IMR-90 (cell line): ENCODE measurements around the gene TRPC4. TPM values are rescaled to one million over a fixed set of nuclear protein-coding genes. Genes with fewer than 3 reads are reported as not detected.
"Not testable (repeated sequence)": the region's sequence is repeated elsewhere in the genome, so short reads cannot be mapped to it uniquely, and the experiment has no call there.

Experiments used
- ATAC-seq: fragments of 200-7000 bp; cut with Tn5 transposase; 2 replicates; pipeline ENCODE4 v1.9.1; 2020; ENCODE audit warnings: low read depth, mild to moderate bottlenecking, moderate library complexity
- BruUV-seq: library from RNA; stranded (reverse); fragments of 400-500 nt; replicated peaks from 2 replicates; lab custom pipeline; 2021; lab: Mats Ljungman, UMichigan
- CTCF ChIA-PET: fragments of 300-600 bp; formaldehyde crosslinking; extraction: SDS; loops from one replicate; lab custom pipeline; 2021; ENCODE audit warnings: antibody characterized with exemption; lab: Yijun Ruan, JAX
- POLR2A ChIA-PET: fragments of 300-600 bp; sonication (Branson Sonifier 250); formaldehyde crosslinking; loops from one replicate; lab custom pipeline; 2022; ENCODE audit warnings: antibody characterized with exemption; ENCODE audit not compliant: unreplicated experiment; lab: Charles Lee
- DNase-seq: peaks from one replicate; pipeline ENCODE4 v3.0.0; 2013
- H2AFZ ChIP-seq: replicated peaks from 2 replicates; pipeline ENCODE3; 2013; ENCODE audit warnings: low read length, mild to moderate bottlenecking; ENCODE audit not compliant: poor library complexity
- H2AK5ac ChIP-seq: 2 replicates; pipeline ENCODE4 v1.6.1; 2013; ENCODE audit warnings: low read depth, low read length, inconsistent platforms
- H2AK9ac ChIP-seq: replicated peaks from 2 replicates; pipeline ENCODE3; 2013; ENCODE audit warnings: mild to moderate bottlenecking, low read depth, low read length, moderate library complexity; ENCODE audit not compliant: poor library complexity
- H2BK120ac ChIP-seq: 2 replicates; pipeline ENCODE4 v1.6.1; 2013; ENCODE audit warnings: low read depth, low read length, inconsistent platforms
- H2BK15ac ChIP-seq: 3 replicates; pipeline ENCODE4 v1.6.1; 2013; ENCODE audit warnings: low read depth, low read length, inconsistent platforms
- H2BK20ac ChIP-seq: 2 replicates; pipeline ENCODE4 v1.6.1; 2013; ENCODE audit warnings: low read depth, mild to moderate bottlenecking, inconsistent platforms, low read length, moderate library complexity
- H2BK5ac ChIP-seq: 2 replicates; pipeline ENCODE4 v1.6.1; 2013; ENCODE audit warnings: mild to moderate bottlenecking, low read depth, low read length, inconsistent platforms; ENCODE audit not compliant: poor library complexity, severe bottlenecking
- H3K14ac ChIP-seq: replicated peaks from 2 replicates; pipeline ENCODE4 v1.6.1; 2013; ENCODE audit warnings: low read depth, low read length, inconsistent platforms
- H3K18ac ChIP-seq: 2 replicates; pipeline ENCODE4 v1.6.1; 2013; ENCODE audit warnings: low read depth, low read length, control low read depth
- H3K23ac ChIP-seq: 2 replicates; pipeline ENCODE4 v1.6.1; 2013; ENCODE audit warnings: low read depth, low read length, inconsistent platforms
- H3K27ac ChIP-seq: 2 replicates; pipeline ENCODE4 v1.5.1; 2013; ENCODE audit warnings: mild to moderate bottlenecking, control low read depth, low read length; ENCODE audit not compliant: insufficient read depth
- H3K27me3 ChIP-seq: 2 replicates; pipeline ENCODE4 v1.6.1; 2013; ENCODE audit warnings: low read length; ENCODE audit not compliant: control insufficient read depth, insufficient read depth
- H3K36me3 ChIP-seq: 2 replicates; pipeline ENCODE4 v1.6.1; 2013; ENCODE audit warnings: low read length, mixed read lengths; ENCODE audit not compliant: control insufficient read depth, insufficient read depth
- H3K4ac ChIP-seq: 2 replicates; pipeline ENCODE4 v1.6.1; 2013; ENCODE audit warnings: low read depth, low read length, inconsistent platforms
- H3K4me1 ChIP-seq: 2 replicates; pipeline ENCODE4 v1.6.1; 2013; ENCODE audit warnings: low read length, mixed read lengths; ENCODE audit not compliant: control insufficient read depth, insufficient read depth
- H3K4me2 ChIP-seq: 2 replicates; pipeline ENCODE4 v1.6.1; 2013; ENCODE audit warnings: low read depth, mild to moderate bottlenecking, control low read depth, low read length, moderate library complexity
- H3K4me3 ChIP-seq: 2 replicates; pipeline ENCODE4 v1.5.1; 2013; ENCODE audit warnings: low read depth, mild to moderate bottlenecking, control low read depth, low read length, moderate library complexity; ENCODE audit not compliant: insufficient read depth
- H3K56ac ChIP-seq: 2 replicates; pipeline ENCODE4 v1.6.1; 2013; ENCODE audit warnings: low read length, inconsistent platforms; ENCODE audit not compliant: insufficient read depth; ENCODE audit errors: extremely low read depth
- H3K79me1 ChIP-seq, 2 experiments: 2 replicates each; pipeline ENCODE4 v1.6.1; 2013; ENCODE audit warnings: low read length in 2 of 2, inconsistent platforms in 1 of 2, low read depth in 1 of 2
- H3K9ac ChIP-seq: 2 replicates; pipeline ENCODE4 v1.6.1; 2013; ENCODE audit warnings: low read depth, low read length, control low read depth
- H3K9me1 ChIP-seq: 2 replicates; pipeline ENCODE4 v1.6.1; 2013; ENCODE audit warnings: low read length, inconsistent platforms; ENCODE audit not compliant: insufficient read depth
- H3K9me3 ChIP-seq: 2 replicates; pipeline ENCODE4 v1.6.1; 2013; ENCODE audit warnings: low read length; ENCODE audit not compliant: control insufficient read depth, insufficient read depth
- H4K20me1 ChIP-seq: 2 replicates; pipeline ENCODE4 v1.6.1; 2013; ENCODE audit warnings: low read length, inconsistent platforms; ENCODE audit not compliant: insufficient read depth
- H4K5ac ChIP-seq: 2 replicates; pipeline ENCODE4 v1.6.1; 2013; ENCODE audit warnings: mild to moderate bottlenecking, low read depth, low read length, control low read depth
- H4K8ac ChIP-seq, 2 experiments: 2 replicates each; pipeline ENCODE4 v1.6.1; 2013; ENCODE audit warnings: low read depth in 2 of 2, low read length in 2 of 2, control low read depth in 1 of 2, inconsistent platforms in 1 of 2
- H4K91ac ChIP-seq: 2 replicates; pipeline ENCODE4 v1.6.1; 2013; ENCODE audit warnings: low read depth, low read length, inconsistent platforms; ENCODE audit not compliant: insufficient read depth
- WGBS, 2 experiments: methylation state at CpG; one replicate each; pipeline versions ENCODE4 v1.1.5 to v1.1.7; 2013; ENCODE audit warnings: missing lambda C conversion rate in 2 of 2; ENCODE audit not compliant: insufficient read length in 1 of 2; ENCODE audit errors: extremely low coverage in 2 of 2; 5-methylcytosine and 5-hydroxymethylcytosine counted together
- dilution Hi-C: fragments of 300-500 bp; cut with HindIII; formaldehyde crosslinking; loops from one replicate; pipeline ENCODE4 v1.14.3; 2018; ENCODE audit warnings: low sequenced_read_pairs; ENCODE audit not compliant: unreplicated experiment
- in situ Hi-C: fragments of 300-500 bp; cut with MboI; formaldehyde crosslinking; loops from 3 replicates; pipeline ENCODE4 v1.14.3; 2019; ENCODE audit warnings: low sequenced_read_pairs, inconsistent platforms, mixed read lengths
- intact Hi-C: fragments of 100-400 bp; cut with micrococcal nuclease; formaldehyde crosslinking; loops from 2 replicates; pipeline ENCODE4 v1.10.0; 2022
- polyA plus RNA-seq, 3 experiments: library from polyadenylated mRNA; depleted of rRNA; stranded (reverse); fragments of >200 nt; gene quantifications; 2 replicates each; pipeline ENCODE4 v1.2.3, GENCODE V29; 2012; ENCODE audit warnings: low replicate concordance in 1 of 3
- total RNA-seq: library from RNA; depleted of rRNA; stranded (reverse); fragments of >200 nt; gene quantifications from 2 replicates; pipeline ENCODE4 v1.2.3, GENCODE V29; 2012

Gene TRPC4
- total and polyA plus RNA-seq, 2 of the 4 experiments (the other 2 are of a cell fraction), result 1.9 to 5.2 TPM

DNA sequence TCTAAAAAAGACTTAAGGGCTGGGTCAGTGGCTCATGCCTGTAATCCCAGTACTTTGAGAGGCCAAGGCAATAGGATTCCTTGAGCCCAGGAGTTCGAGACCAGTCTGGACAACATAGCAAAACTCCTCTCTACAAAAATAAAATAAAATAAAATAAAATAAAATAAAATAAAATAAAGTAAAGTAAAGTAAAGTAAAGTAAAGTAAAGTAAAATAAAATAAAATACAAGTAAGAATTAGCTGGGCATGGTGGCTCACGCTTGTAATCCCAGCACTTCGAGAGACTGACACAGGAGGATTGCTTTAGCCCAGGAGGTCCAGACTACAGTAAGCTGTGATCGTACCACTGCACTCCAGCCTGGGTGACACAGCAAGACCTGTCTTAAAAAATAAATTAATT, 72.8 kb downstream of the TRPC4 start:
- H4K91ac ChIP-seq, H3K9ac ChIP-seq, H3K4me1 ChIP-seq, H3K27ac ChIP-seq, H2AK9ac ChIP-seq, H3K9me3 ChIP-seq, H3K4me3 ChIP-seq, CTCF ChIA-PET, H2BK15ac ChIP-seq, H3K79me1 ChIP-seq, in situ Hi-C loops, H3K56ac ChIP-seq, ATAC-seq, H2BK120ac ChIP-seq, H3K4ac ChIP-seq, H4K20me1 ChIP-seq, H3K23ac ChIP-seq, dilution Hi-C loops, H2BK5ac ChIP-seq, H2AFZ ChIP-seq, H2BK20ac ChIP-seq, POLR2A ChIA-PET, H3K36me3 ChIP-seq, H3K14ac ChIP-seq, H4K8ac ChIP-seq, H2AK5ac ChIP-seq, H3K9me1 ChIP-seq, intact Hi-C loops, H3K4me2 ChIP-seq, DNase-seq, H4K5ac ChIP-seq, H3K27me3 ChIP-seq, BruUV-seq, H3K18ac ChIP-seq: not testable (repeated sequence)
- no CpG with 5 or more reads among the region's 4 CpGs for WGBS, 2 experiments
